Chondrocyte (in vitro differentiated cells): ENCODE results near the gene MGME1. TPM values are rescaled to one million over a fixed set of nuclear protein-coding genes. Genes with fewer than 3 reads are reported as not detected.

Source experiments
- DNase-seq: peaks from one replicate; pipeline ENCODE4 v3.0.0; 2021; ENCODE audit warnings: mixed read lengths, low spot score
- H3K27ac Mint-ChIP-seq: one replicate; pipeline ENCODE4 v1.8.0; 2021; ENCODE audit warnings: mild to moderate bottlenecking, moderate library complexity, mixed read lengths; ENCODE audit not compliant: unreplicated experiment
- H3K27me3 Mint-ChIP-seq: 2 replicates; pipeline ENCODE4 v1.8.0; 2021; ENCODE audit warnings: low read depth, mixed read lengths
- H3K36me3 Mint-ChIP-seq: 2 replicates; pipeline ENCODE4 v1.8.0; 2021; ENCODE audit warnings: low read depth, mixed read lengths
- H3K4me1 Mint-ChIP-seq: 2 replicates; pipeline ENCODE4 v1.8.0; 2021; ENCODE audit warnings: low read depth, mild to moderate bottlenecking, mixed read lengths
- H3K4me3 Mint-ChIP-seq: one replicate; pipeline ENCODE4 v1.8.0; 2021; ENCODE audit warnings: mild to moderate bottlenecking, moderate library complexity, mixed read lengths; ENCODE audit not compliant: unreplicated experiment
- H3K9me3 Mint-ChIP-seq: 2 replicates; pipeline ENCODE4 v1.8.0; 2021; ENCODE audit warnings: low read depth, mixed read lengths
- total RNA-seq: library from RNA; stranded (reverse); gene quantifications from 3 replicates; pipeline ENCODE4 v1.2.1, GENCODE V29; 2021
- TF ChIP-seq, protein P1 (sequence below): fragments of 200-600 bp; sonication (generic); IDR thresholded peaks from 2 replicates; pipeline ENCODE4 v1.5.0; 2021; ENCODE audit warnings: antibody characterized with exemption, mild to moderate bottlenecking, moderate library complexity

The MGME1 gene
- total RNA-seq, 1 donor from 2014 or later = 15.1 TPM

DNA sequence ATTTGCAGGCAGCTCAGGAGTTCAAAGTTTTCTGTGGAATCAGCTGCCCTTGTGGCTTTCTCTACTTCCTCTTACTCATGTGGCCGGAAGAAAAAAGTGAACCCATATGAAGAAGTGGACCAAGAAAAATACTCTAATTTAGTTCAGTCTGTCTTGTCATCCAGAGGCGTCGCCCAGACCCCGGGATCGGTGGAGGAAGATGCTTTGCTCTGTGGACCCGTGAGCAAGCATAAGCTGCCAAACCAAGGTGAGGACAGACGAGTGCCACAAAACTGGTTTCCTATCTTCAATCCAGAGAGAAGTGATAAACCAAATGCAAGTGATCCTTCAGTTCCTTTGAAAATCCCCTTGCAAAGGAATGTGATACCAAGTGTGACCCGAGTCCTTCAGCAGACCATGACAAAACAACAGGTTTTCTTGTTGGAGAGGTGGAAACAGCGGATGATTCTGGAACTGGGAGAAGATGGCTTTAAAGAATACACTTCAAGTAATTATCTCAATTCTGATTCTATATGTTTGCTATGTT lies 1.1 kb downstream of the MGME1 start:
- Mint-ChIP-seq H3K4me1 (peaks cover 70% of the 10 kb centered on the region), H3K27me3 (no peaks in the 10 kb centered on the region), H3K4me3 (peak overlapping the region; percentile 73), H3K36me3 (peaks cover 1% of the 10 kb centered on the region), H3K9me3 (no peaks in the 10 kb centered on the region), H3K27ac (peak overlapping the region; percentile 99)
- peak; percentile 39 for DNase-seq
- TF ChIP-seq, protein P1, sequence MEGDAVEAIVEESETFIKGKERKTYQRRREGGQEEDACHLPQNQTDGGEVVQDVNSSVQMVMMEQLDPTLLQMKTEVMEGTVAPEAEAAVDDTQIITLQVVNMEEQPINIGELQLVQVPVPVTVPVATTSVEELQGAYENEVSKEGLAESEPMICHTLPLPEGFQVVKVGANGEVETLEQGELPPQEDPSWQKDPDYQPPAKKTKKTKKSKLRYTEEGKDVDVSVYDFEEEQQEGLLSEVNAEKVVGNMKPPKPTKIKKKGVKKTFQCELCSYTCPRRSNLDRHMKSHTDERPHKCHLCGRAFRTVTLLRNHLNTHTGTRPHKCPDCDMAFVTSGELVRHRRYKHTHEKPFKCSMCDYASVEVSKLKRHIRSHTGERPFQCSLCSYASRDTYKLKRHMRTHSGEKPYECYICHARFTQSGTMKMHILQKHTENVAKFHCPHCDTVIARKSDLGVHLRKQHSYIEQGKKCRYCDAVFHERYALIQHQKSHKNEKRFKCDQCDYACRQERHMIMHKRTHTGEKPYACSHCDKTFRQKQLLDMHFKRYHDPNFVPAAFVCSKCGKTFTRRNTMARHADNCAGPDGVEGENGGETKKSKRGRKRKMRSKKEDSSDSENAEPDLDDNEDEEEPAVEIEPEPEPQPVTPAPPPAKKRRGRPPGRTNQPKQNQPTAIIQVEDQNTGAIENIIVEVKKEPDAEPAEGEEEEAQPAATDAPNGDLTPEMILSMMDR = no peak

DNA sequence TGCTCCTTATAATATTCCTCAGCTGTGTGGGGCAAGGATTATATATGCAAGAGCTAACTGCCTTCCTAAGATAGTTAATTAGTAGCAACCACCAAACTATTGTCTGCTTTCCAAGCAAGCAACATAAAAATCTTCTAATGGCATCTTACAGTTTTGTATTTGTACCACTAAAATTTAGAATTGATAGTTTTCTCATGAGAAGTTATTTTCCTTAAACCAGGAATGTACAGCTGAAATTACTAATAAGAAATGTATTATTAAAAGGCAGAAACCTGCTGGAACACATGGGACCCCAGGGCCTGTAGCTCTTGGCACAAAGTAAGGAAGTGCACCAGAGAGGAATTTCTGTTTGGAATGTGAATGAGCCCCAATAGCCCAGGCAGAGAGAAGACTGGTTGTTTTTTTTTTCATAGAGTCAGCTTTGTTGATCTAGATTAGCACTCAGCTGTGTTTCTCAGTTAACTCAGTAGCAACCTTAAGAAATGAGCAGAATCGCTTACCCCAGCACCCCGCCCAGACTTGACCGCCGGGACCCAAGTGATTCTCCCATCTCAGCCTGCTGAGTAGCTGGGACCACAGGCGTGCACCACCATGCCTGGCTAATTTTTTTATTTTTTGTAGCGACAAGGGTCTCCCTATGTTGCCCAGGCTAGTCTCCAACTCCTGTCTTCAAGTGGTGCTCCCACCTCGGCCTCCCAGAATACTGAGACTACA lies 2.6 kb downstream of the MGME1 start:
- Mint-ChIP-seq H3K4me3 (peak overlapping the region; percentile 73), H3K27me3 (no peaks in the 10 kb centered on the region), H3K36me3 (peaks cover 7% of the 10 kb centered on the region), H3K4me1 (peaks cover 65% of the 10 kb centered on the region), H3K27ac (peak overlapping the region; percentile 99), H3K9me3 (no peaks in the 10 kb centered on the region)
- TF ChIP-seq, protein P1 = no peak
- no peak for DNase-seq

DNA sequence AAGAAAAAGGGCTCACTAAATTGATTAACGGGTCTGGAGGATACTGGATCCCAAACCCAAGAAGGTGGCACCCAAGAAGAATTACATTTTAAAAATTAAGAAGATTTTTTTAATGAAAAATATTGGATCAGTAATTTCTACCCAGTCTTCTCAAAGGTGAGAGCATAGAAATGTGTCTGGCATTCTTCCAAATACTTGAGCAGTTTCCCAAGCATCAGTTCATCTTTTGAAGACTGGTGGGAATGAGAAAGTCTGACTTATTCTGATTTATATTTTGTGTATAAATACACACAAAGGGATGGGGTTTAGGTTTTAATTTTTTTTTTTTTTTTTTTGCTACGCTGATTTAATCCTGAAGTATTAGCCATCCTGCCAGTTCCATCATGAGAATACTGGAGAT lies 3.3 kb downstream of the MGME1 start:
- Mint-ChIP-seq H3K4me1 (peaks cover 61% of the 10 kb centered on the region), H3K4me3 (peak overlapping the region; percentile 73), H3K27ac (peak overlapping the region; percentile 99), H3K27me3 (no peaks in the 10 kb centered on the region), H3K9me3 (no peaks in the 10 kb centered on the region), H3K36me3 (peaks cover 7% of the 10 kb centered on the region)
- TF ChIP-seq, protein P1 = no peak
- DNase-seq = no peak

DNA sequence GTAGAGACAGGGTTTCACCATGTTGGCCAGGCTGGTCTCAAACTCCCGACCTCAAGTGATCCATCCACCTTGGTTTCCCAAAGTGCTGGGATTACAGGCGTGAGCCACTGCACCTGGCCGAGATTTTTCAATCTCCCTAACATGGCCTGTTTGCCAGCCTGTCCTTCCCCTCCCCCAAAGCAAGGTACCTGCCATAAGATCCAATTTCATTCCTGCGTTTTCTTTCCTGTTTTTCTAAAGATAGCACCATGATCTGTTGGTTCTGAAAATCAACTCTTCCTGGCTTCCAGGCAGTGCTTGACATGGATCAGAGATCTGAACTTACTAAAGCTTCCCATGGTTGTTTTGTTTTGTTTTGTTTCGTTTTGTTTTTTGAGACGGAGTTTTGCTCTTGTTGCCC lies 7.5 kb downstream of the MGME1 start:
- H3K4me1 Mint-ChIP-seq = peaks cover 43% of the 10 kb centered on the region
- H3K36me3 Mint-ChIP-seq = peaks cover 10% of the 10 kb centered on the region
- H3K4me3 Mint-ChIP-seq = no peak overlapping the region
- DNase-seq = no peak
- H3K27me3 Mint-ChIP-seq = no peaks in the 10 kb centered on the region
- no peaks in the 10 kb centered on the region for H3K9me3 Mint-ChIP-seq
- TF ChIP-seq, protein P1 = no peak
- H3K27ac Mint-ChIP-seq = peak overlapping the region; percentile 24

DNA sequence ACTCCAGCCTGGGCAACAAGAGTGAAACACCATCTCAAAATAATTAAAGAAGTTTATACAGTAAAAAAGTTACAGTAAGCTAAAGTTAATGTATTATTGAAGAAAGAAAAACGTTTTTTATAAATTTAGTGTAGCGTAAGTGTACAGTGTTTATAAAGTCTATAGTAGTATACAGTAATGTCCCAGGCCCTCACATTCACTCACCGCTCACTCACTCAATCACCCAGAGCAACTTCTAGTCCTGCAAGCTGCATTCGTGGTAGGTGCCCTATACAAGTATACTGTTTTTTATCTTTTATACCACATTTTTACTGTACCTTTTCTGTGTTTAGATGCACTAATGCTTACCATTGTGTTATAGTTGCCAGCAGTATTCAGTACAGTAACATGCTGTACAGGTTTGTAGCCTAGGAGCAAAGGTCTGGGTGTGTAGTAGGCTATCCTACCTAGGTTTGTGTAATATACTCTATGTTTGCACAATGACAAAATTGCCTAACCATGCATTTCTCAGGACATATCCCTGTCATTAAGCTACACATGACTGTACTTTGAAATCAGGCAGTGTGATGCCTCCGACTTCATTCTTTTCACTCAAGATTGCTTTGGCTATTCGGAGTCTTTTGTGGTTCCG lies 16.7 kb downstream of the MGME1 start:
- TF ChIP-seq, protein P1 = no peak
- DNase-seq = no peak
- H3K27ac Mint-ChIP-seq = no peak overlapping the region
- H3K9me3 Mint-ChIP-seq = no peaks in the 10 kb centered on the region
- no peaks in the 10 kb centered on the region for H3K4me1 Mint-ChIP-seq
- no peak overlapping the region for H3K4me3 Mint-ChIP-seq
- peaks cover 5% of the 10 kb centered on the region for H3K36me3 Mint-ChIP-seq
- no peaks in the 10 kb centered on the region for H3K27me3 Mint-ChIP-seq
